HG03571 (cell line): ENCODE results near the gene SETD7.

ENCODE experiments used
- ATAC-seq: cut with Tn5 transposase; IDR thresholded peaks from one replicate; pipeline ENCODE4 v1.9.1; 2021; ENCODE audit not compliant: unreplicated experiment

Gene SETD7

DNA sequence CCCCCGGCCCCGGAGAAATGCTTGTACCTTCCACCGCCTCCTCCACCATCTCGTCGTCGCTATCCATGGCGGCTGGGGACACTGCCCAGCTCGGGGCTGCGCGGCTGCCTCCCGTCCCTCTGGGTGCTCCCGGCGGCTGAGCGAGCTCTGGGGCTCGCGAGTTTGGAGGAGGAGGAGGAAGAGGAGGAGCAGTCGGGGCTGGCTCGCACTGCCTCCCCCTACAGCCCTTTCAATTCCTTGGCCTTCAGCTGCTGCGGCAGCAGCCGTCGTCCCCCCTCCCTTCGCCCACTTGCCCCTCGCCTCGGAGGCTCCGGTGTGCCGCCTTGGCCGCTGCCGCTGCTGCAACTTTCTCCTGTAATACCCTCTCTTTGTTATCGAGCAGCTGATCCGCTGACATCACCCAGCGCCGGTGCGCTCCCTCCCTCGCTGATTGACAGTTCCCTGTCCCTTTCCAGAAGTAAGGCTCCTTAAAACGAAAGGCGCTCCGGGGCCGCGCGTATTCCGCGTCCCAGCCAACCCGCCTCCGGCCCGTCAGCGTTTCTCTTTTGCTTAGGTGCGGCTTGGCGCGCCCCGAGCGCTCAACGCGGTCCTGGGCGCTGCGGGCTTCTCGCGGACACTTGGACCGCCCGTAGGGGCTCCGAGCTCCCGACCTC lies at the start of gene SETD7:
Gene SETD7 (minus strand): TSS at position 149 of the 653 bp plus-strand sequence. CDS start 82 bp downstream, at position 67.
- ATAC-seq = no peak

DNA sequence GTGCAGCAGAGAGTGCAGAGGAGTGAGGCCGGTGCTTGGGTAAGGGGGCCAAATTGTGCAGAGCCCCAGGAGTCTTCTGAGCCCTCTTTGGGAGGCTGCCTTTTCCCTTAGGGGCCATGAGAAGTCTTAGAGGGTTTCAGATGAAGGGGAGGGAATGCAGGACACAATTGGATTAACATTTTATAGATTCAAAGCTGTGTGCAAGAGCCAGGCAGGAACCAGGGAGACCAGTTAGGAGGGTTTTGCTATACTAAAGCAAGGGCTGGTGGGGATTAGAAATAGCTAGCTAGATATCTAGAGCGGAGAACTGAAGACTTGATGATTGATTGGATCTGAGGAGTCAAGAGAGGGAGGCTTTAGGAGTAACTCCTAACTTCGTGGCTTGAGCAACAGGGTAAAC lies 49.5 kb upstream of the SETD7 start:
- no peak for ATAC-seq

- no peak for ATAC-seq
These were observed 47.8 kb upstream of the SETD7 start for GRCh38 chr4:139603576-139604410.

GRCh38 chr4:139602776-139603360 lies 46.8 kb upstream of the SETD7 start:
- ATAC-seq = no peak

DNA sequence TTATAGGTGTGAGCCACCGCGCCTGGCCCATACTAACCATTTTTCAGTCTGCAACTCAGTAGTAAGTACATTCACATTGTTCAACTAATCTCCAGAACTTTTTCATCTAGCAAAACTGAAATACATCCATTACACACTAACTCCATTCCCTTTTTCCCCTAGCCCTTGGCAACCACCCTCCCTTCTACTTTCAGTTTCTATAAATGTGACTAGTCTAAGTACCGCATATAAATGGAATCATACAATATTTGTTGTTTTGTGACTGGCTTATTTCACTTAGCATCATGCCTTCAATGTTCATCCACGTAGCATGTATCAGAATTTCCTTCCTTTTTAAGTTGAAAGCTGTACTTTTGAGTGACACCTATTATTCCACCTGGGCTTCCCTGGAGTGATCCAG lies 44.6 kb upstream of the SETD7 start:
- no peak for ATAC-seq

DNA sequence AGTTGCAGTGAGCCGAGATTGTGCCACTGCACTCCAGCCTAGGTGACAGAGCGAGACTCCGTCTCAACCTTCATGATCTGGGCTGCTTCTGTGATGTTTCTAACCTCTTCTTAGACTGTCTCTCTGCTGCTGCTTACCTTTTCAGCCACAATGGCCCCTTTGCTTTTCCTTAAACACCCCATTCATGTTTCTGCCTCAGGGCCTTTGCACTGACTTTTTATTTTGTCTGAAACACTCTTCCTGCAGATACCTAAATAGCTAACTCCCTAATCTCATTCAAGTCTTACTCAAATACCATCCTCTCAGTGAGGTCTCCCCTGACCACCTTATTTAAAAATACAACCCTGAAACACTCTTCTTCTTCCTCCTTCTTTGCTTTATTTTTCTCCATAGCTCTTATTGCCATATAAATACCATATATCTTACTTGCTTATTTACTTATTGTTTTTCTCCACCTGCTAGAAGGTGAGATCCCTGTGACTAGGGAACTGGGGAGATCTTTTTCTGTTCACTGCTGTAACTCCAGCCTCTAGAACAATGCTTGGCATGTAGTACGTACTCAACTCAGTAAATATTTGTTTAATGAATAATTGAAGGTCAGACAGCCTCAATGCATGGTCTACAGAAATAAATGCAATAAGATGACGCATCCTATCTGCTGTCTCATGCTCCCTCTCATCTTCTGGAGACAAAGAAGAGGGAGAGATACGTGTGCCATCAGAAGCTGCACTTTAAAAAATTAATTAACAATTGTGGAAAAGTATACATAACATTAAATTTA lies 43.8 kb upstream of the SETD7 start:
- no peak for ATAC-seq

- no peak for ATAC-seq
These were observed 43.1 kb upstream of the SETD7 start for GRCh38 chr4:139599076-139599475.

- no peak for ATAC-seq
These were observed 40.8 kb upstream of the SETD7 start for GRCh38 chr4:139596684-139597279.

- no peak for ATAC-seq
These were observed 40.1 kb upstream of the SETD7 start for GRCh38 chr4:139596034-139596683.

DNA sequence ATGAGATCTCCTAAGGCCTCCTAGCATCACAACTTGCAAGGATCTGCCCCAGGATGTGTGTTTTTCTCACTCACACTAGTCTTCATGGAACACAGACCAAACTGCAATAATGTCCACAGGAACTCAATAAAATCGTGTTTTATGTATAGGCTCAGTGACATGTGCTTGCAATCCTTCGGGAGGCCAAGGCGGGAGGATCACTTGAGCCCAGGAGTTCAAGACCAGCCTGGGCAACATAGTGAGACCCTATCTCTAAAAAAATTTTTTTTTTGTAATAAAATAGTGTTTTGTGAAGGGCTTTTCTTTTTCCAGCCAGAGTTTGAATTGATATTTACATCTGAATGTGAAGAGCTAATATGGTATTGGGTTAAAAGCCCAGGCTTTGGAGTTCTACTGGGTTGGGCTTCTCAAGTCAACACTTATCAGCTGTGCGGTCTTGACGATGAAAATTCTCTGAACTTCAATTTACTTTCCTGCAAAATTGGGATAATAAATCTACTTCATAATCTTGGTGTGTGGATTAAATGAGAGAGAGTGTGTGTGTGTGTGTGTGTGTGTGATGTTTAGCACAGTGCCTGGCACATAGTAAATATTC lies 38.7 kb upstream of the SETD7 start:
- ATAC-seq = no peak

DNA sequence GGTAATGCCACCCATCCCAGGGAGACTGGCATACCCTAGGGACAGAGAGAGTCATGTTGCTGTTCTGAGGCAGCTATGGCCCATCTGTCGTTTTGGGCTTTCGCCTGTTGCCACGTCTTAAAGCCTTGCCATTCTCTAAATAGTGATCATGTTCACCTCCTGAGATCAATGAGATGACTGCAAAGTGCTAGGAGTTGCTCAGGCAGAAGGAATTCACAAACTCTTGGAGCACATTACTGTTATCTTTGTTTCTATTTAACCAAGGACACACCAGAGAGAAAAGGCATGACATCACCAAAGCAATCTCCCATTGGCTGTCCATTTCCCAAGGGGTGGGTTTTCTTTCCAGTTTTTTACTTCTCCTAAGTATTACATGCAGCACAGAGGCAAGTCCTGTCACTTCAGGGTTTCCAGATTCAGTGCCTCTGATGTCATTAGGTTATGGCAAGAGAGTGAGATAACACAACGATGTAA lies 37.1 kb upstream of the SETD7 start:
- no peak for ATAC-seq

- no peak for ATAC-seq
These were observed 33.5 kb upstream of the SETD7 start for GRCh38 chr4:139589336-139590018.

- no peak for ATAC-seq
These were observed 31.4 kb upstream of the SETD7 start for GRCh38 chr4:139587446-139587845.

GRCh38 chr4:139585473-139585872 lies 29.5 kb upstream of the SETD7 start:
- ATAC-seq = no peak

DNA sequence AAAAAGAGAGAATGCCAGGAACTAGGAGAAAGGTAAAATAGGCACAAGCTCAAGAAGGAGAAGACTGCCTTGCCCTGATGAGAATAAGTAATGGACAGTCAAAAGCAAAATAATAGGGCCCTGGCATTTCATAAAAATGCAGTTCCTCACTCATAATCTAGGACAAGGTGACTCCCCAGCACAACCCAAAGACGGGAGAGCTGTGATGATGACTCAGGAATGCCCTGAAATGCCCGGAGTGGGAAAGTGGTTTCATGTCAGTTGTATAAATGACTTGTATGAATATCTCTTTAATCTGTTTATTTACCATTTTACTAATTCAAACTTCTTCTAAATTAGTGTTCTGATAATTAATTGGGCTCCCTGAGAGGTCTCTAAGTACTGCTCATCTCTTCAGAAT lies 28.8 kb upstream of the SETD7 start:
- no peak for ATAC-seq

GRCh38 chr4:139584013-139584412 lies 28.0 kb upstream of the SETD7 start:
- no peak for ATAC-seq

DNA sequence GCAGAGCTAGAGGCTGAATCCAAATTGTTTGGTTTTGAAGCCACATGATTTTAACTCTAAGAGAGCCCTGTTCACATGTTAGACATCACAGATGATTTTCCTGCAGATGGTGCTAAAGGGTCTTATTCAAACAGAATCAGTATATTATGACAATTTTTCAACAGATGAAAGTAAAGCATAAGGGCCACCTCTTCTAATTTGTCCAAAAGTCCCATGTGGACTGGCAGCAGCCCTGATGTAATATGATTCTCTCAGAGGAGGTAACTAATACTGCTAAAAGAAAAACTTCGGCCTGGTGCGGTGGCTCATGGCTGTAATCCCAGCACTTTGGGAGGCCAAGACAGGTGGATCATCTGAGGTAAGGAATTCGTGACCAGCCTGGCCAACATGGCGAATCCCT lies 26.0 kb upstream of the SETD7 start:
- no peak for ATAC-seq

DNA sequence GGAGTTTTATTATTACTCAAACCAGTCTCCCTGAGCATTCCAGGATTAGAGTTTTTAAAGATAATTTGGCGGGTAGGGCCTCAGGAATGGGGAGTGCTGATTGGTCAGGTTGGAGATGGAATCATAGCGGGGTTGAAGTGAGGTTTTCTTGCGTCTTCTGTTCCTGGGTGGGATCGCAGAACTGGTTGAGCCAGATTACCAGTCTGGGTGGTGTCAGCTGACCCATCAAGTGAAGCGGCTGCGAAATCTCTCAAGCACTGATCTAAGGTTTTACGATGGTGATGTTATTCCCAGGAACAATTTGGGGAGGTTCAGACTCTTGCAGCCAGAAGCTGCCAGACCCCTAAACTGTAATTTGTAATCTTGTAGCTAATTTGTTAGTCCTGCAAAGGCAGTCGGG lies 25.1 kb upstream of the SETD7 start:
- ATAC-seq = no peak

DNA sequence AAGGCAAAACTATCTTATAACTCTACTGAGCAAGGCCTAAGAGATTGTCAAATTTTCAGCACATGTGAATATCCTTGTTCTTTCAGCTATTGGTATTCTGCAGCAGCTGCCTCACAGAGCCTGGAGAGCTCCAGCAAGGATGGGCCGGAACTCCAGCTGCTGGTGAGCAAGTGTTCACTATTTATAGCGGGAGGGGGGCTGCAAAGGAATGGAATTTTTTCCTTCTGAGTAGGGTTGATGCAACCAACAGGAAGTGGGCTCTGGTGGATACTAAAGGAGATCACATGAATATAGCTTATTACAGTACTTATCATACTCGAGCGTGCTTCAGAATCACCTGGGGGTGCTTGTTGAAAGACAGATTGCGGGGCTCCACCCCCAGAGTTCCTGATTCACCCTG lies 20.2 kb upstream of the SETD7 start:
- no peak for ATAC-seq
